ENCODE measurements around the gene GGA1.

DNA sequence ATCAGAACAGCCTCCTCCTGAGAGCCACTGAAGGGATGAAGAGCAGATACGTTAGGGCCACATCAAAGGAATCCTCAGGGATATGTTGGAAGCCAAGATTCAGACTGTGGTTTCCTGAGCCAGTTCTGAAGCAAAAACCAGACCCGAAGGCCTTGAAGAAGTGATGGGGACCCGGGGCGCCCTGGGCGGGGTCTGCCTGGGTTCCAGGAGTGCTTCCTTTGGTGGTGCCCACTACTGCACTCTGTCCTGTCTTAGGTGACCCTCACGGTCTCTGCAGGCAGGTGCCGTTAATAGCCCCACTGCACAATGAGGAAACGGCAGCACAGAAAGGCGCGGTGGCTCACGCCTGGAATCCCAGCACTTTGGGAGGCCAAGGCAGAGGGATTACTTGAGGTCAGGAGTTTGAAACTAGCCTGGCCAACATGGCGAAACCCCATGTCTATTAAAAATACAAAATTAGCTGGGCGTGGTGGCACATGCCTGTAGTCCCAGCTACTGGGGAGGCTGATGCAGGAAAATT is 18.0 kb downstream of the GGA1 start:
- no peak for TF ChIP-seq POLR2A (IDR thresholded peaks at IDR 0.05; ENCODE audit: low read depth, low read length)
- TF ChIP-seq POLR2AphosphoS5 (IDR thresholded peaks at IDR 0.05; ENCODE audit: low read depth, low read length), result no peak
